ENCODE results near the gene ADGRG6. TPM values are rescaled to one million over a fixed set of nuclear protein-coding genes. Genes with fewer than 3 reads are reported as not detected.
"Not testable (repeated sequence)": the region's sequence is repeated elsewhere in the genome, so short reads cannot be mapped to it uniquely, and the experiment has no call there.

ADGRG6 gene
- total and polyA plus RNA-seq, 12 donors = 0.72 to 24.6 (median 5.3) TPM

DNA sequence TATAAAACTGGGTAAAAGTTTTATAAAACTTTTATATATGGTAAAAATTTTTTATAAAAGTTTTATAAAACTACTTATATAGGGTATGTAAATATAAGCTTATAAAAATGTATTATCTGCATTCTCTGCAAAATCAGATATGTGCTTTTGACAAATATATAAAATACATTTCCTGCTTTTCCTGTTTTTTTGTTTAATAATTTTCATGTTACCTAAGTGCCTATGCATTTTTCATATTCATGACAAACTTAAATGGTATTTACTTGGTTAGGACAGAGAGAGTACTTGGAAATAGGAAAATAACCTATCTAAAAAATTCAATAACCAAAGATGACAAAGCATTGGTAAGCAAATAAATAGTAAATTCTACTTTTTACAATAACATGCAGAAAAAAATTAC is 41.2 kb downstream of the ADGRG6 start:
- Histone ChIP-seq H3K27me3 (no peaks in the 10 kb centered on the region), H3K36me3 (replicated peaks in 1 of 2) (no peaks in the 10 kb centered on the region), H3K9me3 (replicated peaks in 1 of 3) (no peaks in the 10 kb centered on the region), H3K27ac (no peak overlapping the region), H3K4me3 (no peak overlapping the region), H3K4me1 (replicated peaks in 1 of 2) (no peaks in the 10 kb centered on the region)
- DNase-seq = no peak
- intact Hi-C loops (cut with DNase I) = no loop called here
- TF ChIP-seq, protein P1, sequence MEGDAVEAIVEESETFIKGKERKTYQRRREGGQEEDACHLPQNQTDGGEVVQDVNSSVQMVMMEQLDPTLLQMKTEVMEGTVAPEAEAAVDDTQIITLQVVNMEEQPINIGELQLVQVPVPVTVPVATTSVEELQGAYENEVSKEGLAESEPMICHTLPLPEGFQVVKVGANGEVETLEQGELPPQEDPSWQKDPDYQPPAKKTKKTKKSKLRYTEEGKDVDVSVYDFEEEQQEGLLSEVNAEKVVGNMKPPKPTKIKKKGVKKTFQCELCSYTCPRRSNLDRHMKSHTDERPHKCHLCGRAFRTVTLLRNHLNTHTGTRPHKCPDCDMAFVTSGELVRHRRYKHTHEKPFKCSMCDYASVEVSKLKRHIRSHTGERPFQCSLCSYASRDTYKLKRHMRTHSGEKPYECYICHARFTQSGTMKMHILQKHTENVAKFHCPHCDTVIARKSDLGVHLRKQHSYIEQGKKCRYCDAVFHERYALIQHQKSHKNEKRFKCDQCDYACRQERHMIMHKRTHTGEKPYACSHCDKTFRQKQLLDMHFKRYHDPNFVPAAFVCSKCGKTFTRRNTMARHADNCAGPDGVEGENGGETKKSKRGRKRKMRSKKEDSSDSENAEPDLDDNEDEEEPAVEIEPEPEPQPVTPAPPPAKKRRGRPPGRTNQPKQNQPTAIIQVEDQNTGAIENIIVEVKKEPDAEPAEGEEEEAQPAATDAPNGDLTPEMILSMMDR (IDR thresholded peaks at IDR 0.05) = no peak
- TF ChIP-seq POLR2A (IDR thresholded peaks at IDR 0.05) = no peak

DNA sequence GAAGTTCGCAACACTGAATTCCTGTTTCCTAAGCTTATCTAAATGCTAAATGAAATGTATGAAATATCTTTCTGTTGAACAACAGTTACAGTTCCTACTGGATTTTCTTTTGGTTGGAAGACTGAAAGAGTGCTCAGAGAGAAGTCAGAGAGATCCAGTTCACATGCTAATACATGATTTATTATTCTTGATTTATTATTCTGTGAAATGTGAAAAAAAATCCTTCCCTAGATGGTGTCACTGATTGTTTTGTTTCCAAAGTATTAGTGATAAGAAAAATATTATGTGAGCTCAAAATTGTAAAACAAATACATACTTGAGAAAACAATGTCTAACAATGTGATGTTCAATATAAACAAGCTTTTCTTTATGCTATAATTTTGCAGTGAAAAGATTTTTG is 42.1 kb downstream of the ADGRG6 start:
- DNase-seq = no peak
- TF ChIP-seq, protein P1 (IDR thresholded peaks at IDR 0.05) = no peak
- TF ChIP-seq POLR2A (IDR thresholded peaks at IDR 0.05) = no peak
- Histone ChIP-seq H3K4me3 (no peak overlapping the region), H3K4me1 (replicated peaks in 1 of 2) (no peaks in the 10 kb centered on the region), H3K36me3 (replicated peaks in 1 of 2) (no peaks in the 10 kb centered on the region), H3K9me3 (replicated peaks in 1 of 3) (no peaks in the 10 kb centered on the region), H3K27ac (no peak overlapping the region), H3K27me3 (no peaks in the 10 kb centered on the region)
- 65 to 84% (median 75%) methylated on average over 1 of the region's 1 CpG for WGBS, 4 donors
- intact Hi-C loops (cut with DNase I) = no loop called here

DNA sequence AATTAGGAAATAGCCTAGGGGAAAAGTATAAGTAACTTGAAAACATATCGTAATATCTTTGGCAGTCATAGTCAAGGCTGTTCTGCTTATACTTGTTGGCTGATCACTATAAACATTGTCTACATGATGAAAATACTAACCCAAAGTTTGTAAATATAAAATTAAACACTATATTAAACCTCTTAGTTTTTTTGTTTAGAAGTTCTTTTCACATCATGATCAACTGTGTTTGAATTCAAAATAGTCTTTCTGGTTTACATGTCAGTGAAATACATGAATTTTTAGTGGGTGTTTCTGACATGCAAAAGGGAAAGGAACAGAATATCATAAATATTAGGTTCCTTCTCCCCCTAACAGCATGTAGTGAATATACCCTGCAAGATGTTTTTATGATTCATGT is 43.5 kb downstream of the ADGRG6 start:
- intact Hi-C loops (cut with DNase I) = no loop called here

DNA sequence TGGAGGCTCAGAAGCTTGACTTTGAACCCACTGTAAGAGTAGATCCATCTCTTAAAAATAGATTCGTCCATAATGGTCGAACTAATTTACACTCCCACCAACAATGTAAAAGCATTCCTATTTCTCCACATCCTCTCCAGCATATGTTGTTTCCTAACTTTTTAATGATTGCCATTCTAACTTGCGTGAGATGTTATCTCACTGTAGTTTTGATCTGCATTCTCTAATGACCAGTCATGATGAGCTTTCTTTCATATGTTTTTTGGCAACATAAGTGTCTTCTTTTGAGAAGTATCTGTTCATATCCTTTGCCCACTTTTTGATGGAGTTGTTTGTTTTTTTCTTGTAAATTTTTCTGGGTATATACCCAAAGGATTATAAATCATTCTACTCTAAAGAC is 44.4 kb downstream of the ADGRG6 start:
- H3K36me3 ChIP-seq (replicated peaks in 1 of 2); H3K27me3 ChIP-seq; H3K4me3 ChIP-seq; intact Hi-C loops (cut with DNase I); DNase-seq; H3K9me3 ChIP-seq (replicated peaks in 1 of 3); H3K27ac ChIP-seq; H3K4me1 ChIP-seq (replicated peaks in 1 of 2): not testable (repeated sequence)
- WGBS, 4 donors = 63 to 76% (median 73%) methylated on average over 3 of the region's 3 CpGs

More for the DNA sequence above, 43.5 kb downstream of the ADGRG6 start:
- Histone ChIP-seq H3K4me3 (no peak overlapping the region), H3K36me3 (replicated peaks in 1 of 2) (no peaks in the 10 kb centered on the region), H3K27ac (no peak overlapping the region), H3K4me1 (replicated peaks in 1 of 2) (no peaks in the 10 kb centered on the region), H3K9me3 (replicated peaks in 1 of 3) (no peaks in the 10 kb centered on the region), H3K27me3 (no peaks in the 10 kb centered on the region)
- WGBS, 4 donors = 65 to 78% (median 70%) methylated on average over 1 of the region's 1 CpG
- DNase-seq = no peak
- TF ChIP-seq POLR2A (IDR thresholded peaks at IDR 0.05) = no peak
- TF ChIP-seq, protein P1 (IDR thresholded peaks at IDR 0.05) = no peak

DNA sequence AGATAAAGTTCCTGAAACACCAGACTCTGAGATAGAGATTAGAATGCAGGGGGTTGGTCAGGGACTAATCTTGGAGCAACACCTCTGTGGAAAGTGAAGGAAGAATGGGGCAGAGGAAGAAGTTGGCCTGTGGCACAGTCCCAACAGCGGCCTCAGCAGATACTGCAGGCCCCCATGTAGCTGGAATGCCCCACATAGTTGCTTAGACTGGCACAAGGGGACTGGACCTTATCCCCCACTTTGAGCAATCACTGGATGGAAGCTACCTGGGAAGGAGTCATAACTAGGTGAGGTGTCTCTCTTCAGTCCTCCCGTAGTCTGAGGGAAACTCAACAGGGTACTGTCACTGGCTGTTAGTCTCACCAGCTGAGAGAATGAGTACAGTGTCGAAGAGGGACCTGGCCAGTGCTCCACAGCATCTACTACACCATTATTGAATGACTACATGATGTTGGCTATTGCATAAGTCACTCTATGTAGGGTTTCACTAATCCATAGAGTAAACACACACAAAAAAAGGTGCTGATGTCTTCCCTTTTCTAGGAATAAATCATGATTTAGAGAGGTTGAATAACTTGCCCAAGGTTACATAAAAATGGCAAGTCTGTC is 47.5 kb downstream of the ADGRG6 start:
- no peak overlapping the region for H3K4me3 ChIP-seq
- no peak for DNase-seq
- H3K4me1 ChIP-seq (replicated peaks in 1 of 2) = no peaks in the 10 kb centered on the region
- intact Hi-C loops (cut with DNase I) = no loop called here
- WGBS, 4 donors = 65 to 76% (median 73%) methylated on average over 3 of the region's 3 CpGs
- H3K36me3 ChIP-seq (replicated peaks in 1 of 2) = no peaks in the 10 kb centered on the region
- TF ChIP-seq POLR2A (IDR thresholded peaks at IDR 0.05) = no peak
- TF ChIP-seq, protein P1 (IDR thresholded peaks at IDR 0.05) = no peak
- H3K27me3 ChIP-seq = no peaks in the 10 kb centered on the region
- H3K9me3 ChIP-seq (replicated peaks in 1 of 3) = no peaks in the 10 kb centered on the region
- no peak overlapping the region for H3K27ac ChIP-seq
